ENCODE data around the gene SLC23A1.

Gene SLC23A1

DNA sequence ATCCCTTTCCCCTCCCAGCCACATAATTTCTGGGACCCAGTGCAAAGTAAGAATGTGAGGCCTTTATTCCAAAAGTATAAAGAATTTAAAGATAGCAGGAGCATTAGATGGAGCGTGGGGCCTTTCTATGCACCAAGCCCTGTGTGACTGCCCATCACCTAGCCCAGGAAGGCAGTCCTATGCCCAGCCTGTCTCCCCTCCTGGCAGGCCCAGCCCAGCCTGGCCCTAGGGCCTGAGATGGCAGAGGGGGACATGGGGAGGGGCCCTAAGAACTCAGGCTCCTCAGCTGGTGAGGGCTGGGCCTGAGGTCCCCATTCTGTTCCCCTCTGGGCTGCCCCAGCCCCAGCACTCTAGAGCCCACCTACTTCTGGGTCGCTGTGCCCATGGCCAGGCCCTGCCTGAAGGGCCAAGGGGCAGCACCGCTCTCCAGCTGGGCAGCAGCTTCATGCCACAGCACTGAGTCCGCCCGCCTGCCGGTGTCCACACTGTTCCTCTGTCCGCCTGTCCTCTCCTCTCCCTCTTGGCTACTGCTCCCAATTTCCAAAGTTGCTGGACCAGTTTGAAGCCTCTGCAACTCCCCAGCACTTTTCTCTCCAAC lies 995 bp upstream of the SLC23A1 start:
- Histone ChIP-seq H2AFZ (ENCODE audit: low read length) (no peak overlapping the region), H3K4me2 (ENCODE audit: low read depth, low read length, poor library complexity, severe bottlenecking) (peak overlapping the region; percentile 87), H3K9ac (ENCODE audit: low read depth, low read length, poor library complexity, severe bottlenecking) (peak overlapping the region; percentile 99), H3K9me3 (ENCODE audit: insufficient read depth, low read depth, low read length) (no peaks in the 10 kb centered on the region), H4K20me1 (ENCODE audit: insufficient read depth, low read length, poor library complexity, severe bottlenecking) (peaks cover 41% of the 10 kb centered on the region), H3K36me3 (ENCODE audit: insufficient read depth, low read length) (peaks cover 3% of the 10 kb centered on the region; the same call in 1 of the 2 replicates), H3K4me1 (ENCODE audit: insufficient read depth, low read length, poor library complexity, severe bottlenecking) (peaks cover 56% of the 10 kb centered on the region), H3K9me2 (replicated peaks; ENCODE audit: low read depth, low read length) (no peaks in the 10 kb centered on the region), H3K27me3 (ENCODE audit: insufficient read depth, low read length, poor library complexity, severe bottlenecking) (peaks cover 3% of the 10 kb centered on the region), H3F3A (ENCODE audit: low read depth) (peaks cover 3% of the 10 kb centered on the region; the same call in 1 of the 2 replicates), H3K79me2 (ENCODE audit: insufficient read depth, low read length) (peaks cover 48% of the 10 kb centered on the region), H3K4me3 (ENCODE audit: low read length, poor library complexity, severe bottlenecking) (no peak overlapping the region)
- TF ChIP-seq EZH2phosphoT487 (IDR thresholded peaks at IDR 0.05; ENCODE audit: borderline replicate concordance), result no peak
- TF ChIP-seq, protein P1, sequence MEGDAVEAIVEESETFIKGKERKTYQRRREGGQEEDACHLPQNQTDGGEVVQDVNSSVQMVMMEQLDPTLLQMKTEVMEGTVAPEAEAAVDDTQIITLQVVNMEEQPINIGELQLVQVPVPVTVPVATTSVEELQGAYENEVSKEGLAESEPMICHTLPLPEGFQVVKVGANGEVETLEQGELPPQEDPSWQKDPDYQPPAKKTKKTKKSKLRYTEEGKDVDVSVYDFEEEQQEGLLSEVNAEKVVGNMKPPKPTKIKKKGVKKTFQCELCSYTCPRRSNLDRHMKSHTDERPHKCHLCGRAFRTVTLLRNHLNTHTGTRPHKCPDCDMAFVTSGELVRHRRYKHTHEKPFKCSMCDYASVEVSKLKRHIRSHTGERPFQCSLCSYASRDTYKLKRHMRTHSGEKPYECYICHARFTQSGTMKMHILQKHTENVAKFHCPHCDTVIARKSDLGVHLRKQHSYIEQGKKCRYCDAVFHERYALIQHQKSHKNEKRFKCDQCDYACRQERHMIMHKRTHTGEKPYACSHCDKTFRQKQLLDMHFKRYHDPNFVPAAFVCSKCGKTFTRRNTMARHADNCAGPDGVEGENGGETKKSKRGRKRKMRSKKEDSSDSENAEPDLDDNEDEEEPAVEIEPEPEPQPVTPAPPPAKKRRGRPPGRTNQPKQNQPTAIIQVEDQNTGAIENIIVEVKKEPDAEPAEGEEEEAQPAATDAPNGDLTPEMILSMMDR (conservative IDR thresholded peaks at IDR 0.05; ENCODE audit: low read length), result no peak

DNA sequence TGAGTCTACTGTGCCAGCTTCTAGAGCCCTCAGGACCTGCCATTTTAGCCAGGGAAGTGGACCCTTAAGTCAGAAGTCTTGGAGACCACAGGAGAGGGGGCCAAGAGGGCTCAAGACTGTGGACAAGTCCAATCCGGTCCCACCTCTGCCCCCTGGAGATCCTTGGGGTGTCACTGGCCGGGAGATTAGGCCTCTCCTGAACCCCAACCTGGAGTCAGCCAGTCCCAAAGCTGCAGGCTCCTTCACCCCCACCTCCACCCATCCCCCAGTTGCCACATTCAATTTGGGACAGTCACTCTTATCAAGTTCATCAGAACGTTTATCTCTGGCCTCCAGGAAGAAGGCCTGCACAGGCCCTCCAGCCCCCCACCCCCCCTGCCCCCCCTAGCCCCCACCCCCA lies 290 bp downstream of the SLC23A1 start:
- Histone ChIP-seq H4K20me1 (ENCODE audit: insufficient read depth, low read length, poor library complexity, severe bottlenecking) (peaks cover 37% of the 10 kb centered on the region), H3K4me3 (ENCODE audit: low read length, poor library complexity, severe bottlenecking) (no peak overlapping the region), H3K9me2 (replicated peaks; ENCODE audit: low read depth, low read length) (no peaks in the 10 kb centered on the region), H3F3A (ENCODE audit: low read depth) (peaks cover 1% of the 10 kb centered on the region; the same call in 1 of the 2 replicates), H3K27me3 (ENCODE audit: insufficient read depth, low read length, poor library complexity, severe bottlenecking) (no peaks in the 10 kb centered on the region), H3K36me3 (ENCODE audit: insufficient read depth, low read length) (peaks cover under 1% of the 10 kb centered on the region; the same call in 1 of the 2 replicates), H3K9me3 (ENCODE audit: insufficient read depth, low read depth, low read length) (no peaks in the 10 kb centered on the region), H3K4me2 (ENCODE audit: low read depth, low read length, poor library complexity, severe bottlenecking) (no peak overlapping the region), H3K79me2 (ENCODE audit: insufficient read depth, low read length) (peaks cover 39% of the 10 kb centered on the region), H3K9ac (ENCODE audit: low read depth, low read length, poor library complexity, severe bottlenecking) (no peak overlapping the region), H2AFZ (ENCODE audit: low read length) (no peak overlapping the region), H3K4me1 (ENCODE audit: insufficient read depth, low read length, poor library complexity, severe bottlenecking) (peaks cover 52% of the 10 kb centered on the region)
- TF ChIP-seq, protein P1 (conservative IDR thresholded peaks at IDR 0.05; ENCODE audit: low read length), result no peak
- no peak for TF ChIP-seq EZH2phosphoT487 (IDR thresholded peaks at IDR 0.05; ENCODE audit: borderline replicate concordance)

- Histone ChIP-seq H3K9me2 (replicated peaks; ENCODE audit: low read depth, low read length) (no peaks in the 10 kb centered on the region), H3K79me2 (ENCODE audit: insufficient read depth, low read length) (peaks cover 31% of the 10 kb centered on the region), H3K9ac (ENCODE audit: low read depth, low read length, poor library complexity, severe bottlenecking) (no peak overlapping the region), H3F3A (ENCODE audit: low read depth) (no peaks in the 10 kb centered on the region; the same call in 1 of the 2 replicates), H3K36me3 (ENCODE audit: insufficient read depth, low read length) (no peaks in the 10 kb centered on the region; the same call in 1 of the 2 replicates), H3K4me3 (ENCODE audit: low read length, poor library complexity, severe bottlenecking) (no peak overlapping the region), H3K27me3 (ENCODE audit: insufficient read depth, low read length, poor library complexity, severe bottlenecking) (no peaks in the 10 kb centered on the region), H3K4me1 (ENCODE audit: insufficient read depth, low read length, poor library complexity, severe bottlenecking) (peaks cover 45% of the 10 kb centered on the region), H3K4me2 (ENCODE audit: low read depth, low read length, poor library complexity, severe bottlenecking) (no peak overlapping the region), H3K9me3 (ENCODE audit: insufficient read depth, low read depth, low read length) (no peaks in the 10 kb centered on the region), H2AFZ (ENCODE audit: low read length) (no peak overlapping the region), H4K20me1 (ENCODE audit: insufficient read depth, low read length, poor library complexity, severe bottlenecking) (peaks cover 34% of the 10 kb centered on the region)
- TF ChIP-seq EZH2phosphoT487 (IDR thresholded peaks at IDR 0.05; ENCODE audit: borderline replicate concordance), result no peak
- TF ChIP-seq, protein P1 (conservative IDR thresholded peaks at IDR 0.05; ENCODE audit: low read length), result no peak
These were observed 998 bp downstream of the SLC23A1 start for GRCh38 chr5:139381837-139382761.

Data from Loucy (cell line).